ENCODE results near the gene LACTB.
A peak's percentile ranks its signal among the peaks of the same experiment; 100 is the strongest.

LACTB gene

DNA sequence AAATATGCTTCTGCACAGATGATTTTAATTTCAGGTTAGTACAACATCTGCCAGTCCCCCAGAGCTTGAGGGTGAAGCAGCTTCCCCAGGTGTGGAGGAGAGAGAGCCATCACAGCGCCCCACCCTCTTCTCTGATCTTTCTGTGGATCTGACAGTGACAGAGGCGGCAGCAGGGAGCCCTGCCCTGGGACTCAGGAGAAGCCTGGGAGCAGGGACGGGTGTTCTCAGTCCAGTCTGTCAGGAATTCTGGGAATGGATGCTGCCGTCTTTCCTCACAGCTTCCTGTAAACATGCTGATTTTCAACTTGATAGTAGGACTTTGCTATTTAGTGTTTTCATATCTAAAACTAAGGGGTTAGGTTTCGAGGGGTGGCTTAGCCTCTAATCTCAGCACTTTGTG lies 56.4 kb downstream of the LACTB start:
- H3K4me3 ChIP-seq (replicated peaks in 1 of 2; ENCODE audit: low read depth in 2 of 2, low read length in 2 of 2) = no peak overlapping the region
- TF ChIP-seq, protein P1, sequence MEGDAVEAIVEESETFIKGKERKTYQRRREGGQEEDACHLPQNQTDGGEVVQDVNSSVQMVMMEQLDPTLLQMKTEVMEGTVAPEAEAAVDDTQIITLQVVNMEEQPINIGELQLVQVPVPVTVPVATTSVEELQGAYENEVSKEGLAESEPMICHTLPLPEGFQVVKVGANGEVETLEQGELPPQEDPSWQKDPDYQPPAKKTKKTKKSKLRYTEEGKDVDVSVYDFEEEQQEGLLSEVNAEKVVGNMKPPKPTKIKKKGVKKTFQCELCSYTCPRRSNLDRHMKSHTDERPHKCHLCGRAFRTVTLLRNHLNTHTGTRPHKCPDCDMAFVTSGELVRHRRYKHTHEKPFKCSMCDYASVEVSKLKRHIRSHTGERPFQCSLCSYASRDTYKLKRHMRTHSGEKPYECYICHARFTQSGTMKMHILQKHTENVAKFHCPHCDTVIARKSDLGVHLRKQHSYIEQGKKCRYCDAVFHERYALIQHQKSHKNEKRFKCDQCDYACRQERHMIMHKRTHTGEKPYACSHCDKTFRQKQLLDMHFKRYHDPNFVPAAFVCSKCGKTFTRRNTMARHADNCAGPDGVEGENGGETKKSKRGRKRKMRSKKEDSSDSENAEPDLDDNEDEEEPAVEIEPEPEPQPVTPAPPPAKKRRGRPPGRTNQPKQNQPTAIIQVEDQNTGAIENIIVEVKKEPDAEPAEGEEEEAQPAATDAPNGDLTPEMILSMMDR (IDR thresholded peaks at IDR 0.05; ENCODE audit: low read depth, low read length) = no peak
- DNase-seq (ENCODE audit: low read depth in 2 of 2) = peak in 1 of 2 donors; percentile 47

- no peak for DNase-seq (ENCODE audit: low read depth in 2 of 2)
- no peak overlapping the region for H3K4me3 ChIP-seq (replicated peaks in 1 of 2; ENCODE audit: low read depth in 2 of 2, low read length in 2 of 2)
- TF ChIP-seq, protein P1 (IDR thresholded peaks at IDR 0.05; ENCODE audit: low read depth, low read length) = no peak
Measured at GRCh38 chr15:63180746-63181145, 59.1 kb downstream of the LACTB start.

GRCh38 chr15:63181648-63182047 lies 60.0 kb downstream of the LACTB start:
- DNase-seq (ENCODE audit: low read depth in 2 of 2) = peak in 1 of 2 donors; percentile 36
- TF ChIP-seq, protein P1 (IDR thresholded peaks at IDR 0.05; ENCODE audit: low read depth, low read length) = no peak
- H3K4me3 ChIP-seq (replicated peaks in 1 of 2; ENCODE audit: low read depth in 2 of 2, low read length in 2 of 2) = no peak overlapping the region

DNA sequence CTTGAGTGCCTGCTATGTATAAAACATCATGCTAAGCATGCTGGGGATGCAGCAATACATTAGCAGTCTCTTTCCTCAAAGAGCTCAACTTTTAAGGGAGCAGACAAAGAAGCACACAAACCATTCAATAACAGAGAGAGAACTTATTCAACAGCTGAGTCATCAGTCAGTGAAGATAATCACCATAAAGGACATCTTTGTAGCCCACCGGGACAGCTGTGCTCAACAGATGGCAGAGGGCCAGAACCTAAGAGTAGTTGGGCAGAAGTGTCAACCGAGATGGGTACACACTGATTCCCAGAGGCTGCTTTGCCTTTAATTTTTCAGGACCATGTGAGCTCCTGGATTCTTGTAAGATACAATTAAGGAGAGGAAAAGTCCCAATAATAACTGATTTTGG lies 63.5 kb downstream of the LACTB start:
- TF ChIP-seq, protein P1 (IDR thresholded peaks at IDR 0.05; ENCODE audit: low read depth, low read length) = no peak
- no peak for DNase-seq (ENCODE audit: low read depth in 2 of 2)
- no peak overlapping the region for H3K4me3 ChIP-seq (replicated peaks in 1 of 2; ENCODE audit: low read depth in 2 of 2, low read length in 2 of 2)

DNA sequence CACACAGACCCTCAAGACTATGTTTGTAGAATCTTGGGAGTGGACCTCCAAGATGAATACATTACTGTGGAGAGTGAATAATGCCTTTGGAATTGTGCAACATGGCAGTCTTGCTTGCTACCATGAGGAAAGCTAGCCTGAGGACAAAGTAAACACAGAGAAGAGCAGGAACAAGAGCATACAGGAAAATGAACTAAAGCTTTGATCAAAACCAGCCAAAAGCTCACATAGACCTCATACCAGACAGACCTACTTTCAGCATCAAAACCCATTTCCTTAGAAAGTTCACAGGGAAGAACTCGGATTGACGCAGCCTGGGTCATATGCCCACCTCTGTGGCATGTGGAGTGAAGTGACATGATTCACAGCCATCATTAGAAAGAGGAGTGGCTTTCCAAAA lies 64.4 kb downstream of the LACTB start:
- peak; percentile 47 to 71 for DNase-seq (ENCODE audit: low read depth in 2 of 2)
- no peak overlapping the region for H3K4me3 ChIP-seq (replicated peaks in 1 of 2; ENCODE audit: low read depth in 2 of 2, low read length in 2 of 2)
- TF ChIP-seq, protein P1 (IDR thresholded peaks at IDR 0.05; ENCODE audit: low read depth, low read length) = no peak

DNA sequence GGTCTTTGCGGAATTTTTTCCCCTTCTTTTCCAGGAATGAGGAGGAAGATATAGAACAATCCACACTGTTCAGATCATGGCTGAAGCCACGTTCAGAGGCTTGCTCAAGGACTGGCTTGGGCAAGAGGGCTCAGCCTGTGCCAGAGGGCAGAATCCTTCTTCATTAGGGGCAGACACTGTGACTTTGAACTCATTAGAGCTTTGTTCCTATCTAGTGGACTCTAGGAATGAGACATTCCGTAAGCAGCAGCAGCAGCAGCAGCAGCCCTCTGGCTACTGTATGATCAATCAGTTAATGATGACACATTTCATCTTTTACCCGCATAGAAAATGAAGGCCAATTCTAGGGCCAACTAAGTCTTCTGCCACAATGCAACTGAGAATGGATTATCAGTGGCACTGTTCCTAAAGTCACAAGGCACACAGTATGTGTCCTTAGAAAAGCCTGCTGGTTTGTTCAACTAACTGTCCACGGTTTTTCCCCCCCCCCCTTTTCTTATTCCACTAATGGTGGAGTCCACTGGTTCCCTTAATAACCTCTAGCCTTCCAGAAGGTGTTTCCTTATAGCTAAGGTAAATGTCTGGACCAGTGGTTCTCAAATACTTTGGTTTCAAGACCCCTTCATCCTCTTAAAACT lies 66.0 kb downstream of the LACTB start:
- TF ChIP-seq, protein P1 (IDR thresholded peaks at IDR 0.05; ENCODE audit: low read depth, low read length) = no peak
- no peak overlapping the region for H3K4me3 ChIP-seq (replicated peaks in 1 of 2; ENCODE audit: low read depth in 2 of 2, low read length in 2 of 2)
- no peak for DNase-seq (ENCODE audit: low read depth in 2 of 2)
